Activated CD4-positive, alpha-beta T cell treated with anti-CD3 and anti-CD28 coated beads, Interleukin-2, amount 50 U/mL, for 16 hours (primary cell): ENCODE data around the gene ABCG5.

Experiments
- DNase-seq: peaks from one replicate; pipeline ENCODE4 v3.0.0-alpha.2; 2020

The ABCG5 gene

DNA sequence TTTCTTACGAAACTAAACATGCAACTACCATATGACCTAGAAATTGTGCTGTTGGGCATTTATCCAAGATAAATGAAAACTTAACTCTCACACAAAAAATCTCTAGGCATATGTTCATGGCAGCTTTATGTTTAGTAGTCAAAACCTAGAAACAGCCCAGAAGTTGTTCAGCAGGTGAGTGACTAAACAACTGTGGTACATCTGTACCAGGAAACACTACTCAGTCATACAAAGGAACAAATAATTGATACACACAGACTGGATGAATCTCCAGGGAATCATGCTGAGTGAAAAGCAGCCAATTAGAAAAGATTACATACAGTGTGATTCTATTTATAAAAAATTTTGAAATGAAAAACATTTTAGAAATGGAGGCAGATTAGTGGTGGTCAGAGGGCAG lies 35.5 kb downstream of the ABCG5 start:
- DNase-seq: no peak

DNA sequence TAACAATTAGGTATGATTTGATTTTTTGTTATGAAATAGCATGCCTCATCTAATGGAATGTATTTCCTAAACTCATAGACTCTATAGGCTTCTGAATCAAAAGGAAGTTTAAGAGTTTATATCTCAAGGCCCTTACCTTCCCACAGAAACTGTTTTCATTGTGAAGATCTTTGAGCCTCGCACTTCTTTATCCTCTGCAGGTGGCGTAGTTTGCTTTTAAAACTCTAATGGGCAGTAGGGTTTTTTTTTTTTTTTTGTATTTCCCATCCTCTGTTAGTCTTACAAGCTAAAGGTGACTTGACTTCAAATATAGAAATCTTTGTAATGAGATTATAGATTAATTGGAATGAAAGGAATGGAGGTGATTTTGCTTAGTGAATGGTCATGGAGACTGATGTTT lies 36.5 kb downstream of the ABCG5 start:
- no peak for DNase-seq

DNA sequence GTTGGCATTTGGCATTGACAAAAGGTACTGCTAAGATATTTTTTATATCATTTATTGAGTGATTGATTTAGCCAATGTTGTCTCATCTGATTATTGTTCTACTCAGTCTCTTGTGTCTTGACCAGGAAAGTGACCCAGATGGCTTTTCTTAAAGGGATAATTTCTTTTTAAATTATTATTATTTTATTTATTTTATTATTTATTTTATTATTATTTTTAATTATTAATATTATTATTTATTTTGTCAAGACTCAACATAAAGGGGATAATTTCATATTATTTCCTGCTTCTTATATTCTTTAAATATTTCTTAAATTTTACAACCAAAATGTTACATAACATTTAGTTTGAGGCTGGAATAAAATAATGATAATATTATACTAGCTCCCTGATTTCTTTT lies 37.7 kb downstream of the ABCG5 start:
- DNase-seq: no peak

DNA sequence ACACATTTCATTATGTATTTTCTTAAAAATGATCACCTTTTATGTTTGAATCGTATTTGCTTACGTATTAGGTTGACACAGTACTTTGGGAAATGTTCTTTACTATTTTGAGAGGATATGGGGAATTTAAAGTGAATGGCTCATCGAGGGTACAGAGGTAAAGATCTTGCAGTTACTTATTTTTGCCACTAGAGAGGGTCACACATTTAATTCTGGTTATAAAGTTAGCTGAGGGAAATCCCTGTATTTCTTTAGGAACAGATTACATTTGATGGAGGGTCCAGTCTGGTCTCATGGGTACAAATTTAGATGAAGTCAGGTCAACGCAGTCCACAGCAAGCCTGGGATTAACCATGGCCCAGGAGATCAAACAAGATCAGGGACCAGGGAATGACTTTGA lies 40.3 kb downstream of the ABCG5 start:
- DNase-seq: no peak

DNA sequence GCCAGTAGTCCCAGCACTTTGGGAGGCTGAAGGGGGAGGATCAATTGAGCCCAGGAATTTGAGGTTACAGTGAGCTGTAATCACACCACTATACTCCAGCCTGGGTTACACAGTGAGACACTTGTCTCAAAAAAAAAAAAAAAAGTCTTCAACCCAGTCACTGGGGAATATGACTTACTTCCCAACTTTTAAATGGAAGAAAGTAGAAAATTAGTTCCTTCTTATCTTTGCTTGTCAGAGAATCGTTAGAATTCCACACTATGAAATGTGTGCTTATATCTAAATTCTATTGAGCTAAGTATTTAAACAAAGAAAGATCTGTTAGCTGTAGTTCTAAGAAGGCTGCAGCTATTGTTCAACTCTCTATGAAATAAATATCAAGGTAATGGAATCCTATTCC lies 42.4 kb downstream of the ABCG5 start:
- DNase-seq: no peak

DNA sequence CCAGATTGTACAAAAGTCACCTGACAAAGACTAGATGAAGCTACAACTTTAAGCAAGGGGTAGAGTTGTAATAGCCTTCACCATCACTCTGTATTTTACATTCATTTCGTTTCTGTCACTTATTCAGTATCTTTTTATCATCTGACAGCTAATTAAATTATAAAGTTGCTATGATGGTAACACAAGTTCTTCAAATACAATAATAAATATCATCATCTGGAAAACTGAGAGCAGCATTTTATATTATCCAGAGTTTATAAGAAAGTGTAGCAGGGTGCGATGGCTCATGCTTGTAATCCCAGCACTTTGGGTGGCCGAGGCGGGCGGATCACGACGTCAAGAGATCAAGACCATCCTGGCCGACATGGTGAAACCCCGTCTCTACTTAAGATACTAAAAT lies 43.7 kb downstream of the ABCG5 start:
- DNase-seq: no peak

DNA sequence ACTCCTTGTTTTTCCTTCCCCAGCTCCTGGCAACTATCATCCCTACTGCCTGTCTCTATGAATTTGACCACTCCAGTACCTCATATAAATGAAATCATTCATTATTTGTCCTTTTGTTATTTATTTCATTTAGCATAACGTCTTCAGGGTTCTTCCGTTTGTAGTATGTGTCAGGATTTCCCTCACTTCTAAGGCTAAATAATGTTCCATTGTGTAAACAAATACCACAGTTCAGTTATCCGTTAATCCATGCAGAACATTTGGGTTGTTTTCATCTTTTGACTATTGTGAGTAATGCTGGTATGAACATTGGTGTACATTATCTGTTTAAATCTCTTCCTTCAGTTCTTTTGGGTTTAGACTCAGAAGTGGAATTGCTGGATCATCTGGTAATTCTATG lies 46.0 kb downstream of the ABCG5 start:
- no peak for DNase-seq

DNA sequence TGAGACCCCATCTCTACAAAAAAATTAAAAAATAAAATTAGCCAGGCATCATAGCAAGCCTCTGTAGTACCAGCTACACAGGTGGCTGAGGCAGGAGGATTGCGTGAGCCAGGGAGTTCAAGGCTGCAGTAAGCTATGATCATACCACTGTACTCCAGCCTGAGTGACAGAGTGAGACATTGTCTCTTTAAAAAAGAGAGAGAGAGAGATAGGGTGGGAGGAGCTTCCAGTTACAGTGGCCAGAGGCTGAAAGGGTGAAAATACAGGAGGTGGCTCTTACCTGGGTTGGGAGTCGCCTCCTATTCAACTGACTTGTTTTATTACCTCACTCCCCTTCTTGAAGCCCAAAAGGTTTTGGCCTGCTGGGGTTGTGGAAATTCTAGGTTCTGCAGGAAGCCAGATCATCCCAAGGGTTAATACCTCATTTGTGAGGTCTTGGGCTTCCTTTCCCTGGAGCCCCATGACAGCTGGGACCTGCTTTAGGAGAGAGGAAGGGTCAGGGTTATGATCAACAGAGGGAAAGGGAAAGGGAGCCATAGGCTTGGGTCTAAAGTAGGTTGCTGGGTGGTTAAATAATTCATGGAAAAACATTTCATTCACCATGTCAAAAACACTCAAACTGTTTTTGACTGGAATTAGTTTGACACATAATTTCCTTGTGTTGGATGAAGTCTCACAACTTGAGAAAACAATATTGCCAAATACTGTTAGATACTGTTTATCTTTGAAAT lies 47.4 kb downstream of the ABCG5 start:
- no peak for DNase-seq

DNA sequence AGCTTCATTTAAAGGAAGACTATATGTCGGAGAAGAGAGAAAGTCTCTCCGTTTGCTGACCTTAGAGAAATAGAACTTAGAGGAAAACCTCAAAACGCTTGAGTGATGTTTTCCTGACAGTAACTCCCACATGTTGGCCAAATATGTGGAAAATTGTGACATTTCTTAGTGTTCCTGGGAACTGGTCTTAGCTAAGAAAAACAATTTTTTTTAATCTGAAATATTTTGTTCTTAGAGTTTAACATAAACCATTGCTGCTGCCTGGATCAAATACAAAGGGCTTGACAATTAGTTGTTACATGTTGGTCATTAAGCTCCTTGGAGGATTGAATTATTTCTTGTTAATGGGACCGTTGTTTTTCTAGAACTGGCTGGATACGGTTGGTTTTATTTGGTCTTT lies 48.5 kb downstream of the ABCG5 start:
- DNase-seq: no peak

DNA sequence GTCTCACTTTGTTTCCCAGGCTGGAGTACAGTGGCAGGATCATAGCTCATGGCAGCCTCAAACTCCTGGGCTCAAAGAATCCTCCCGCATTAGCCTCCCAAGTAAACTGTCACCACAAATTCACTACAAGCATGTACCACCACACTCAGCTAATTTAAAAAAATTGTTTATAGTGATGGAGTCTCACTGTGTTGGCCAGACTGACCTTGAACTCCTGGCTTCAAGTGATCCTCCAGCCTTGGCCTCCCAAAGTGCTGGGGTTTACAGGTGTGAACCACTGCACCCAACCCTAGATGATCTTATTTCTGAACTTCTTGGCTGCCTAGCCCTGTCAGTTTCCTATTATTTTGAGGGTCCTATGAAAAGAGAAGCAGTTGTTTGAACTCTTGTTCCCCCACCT lies 50.0 kb downstream of the ABCG5 start:
- DNase-seq: no peak

DNA sequence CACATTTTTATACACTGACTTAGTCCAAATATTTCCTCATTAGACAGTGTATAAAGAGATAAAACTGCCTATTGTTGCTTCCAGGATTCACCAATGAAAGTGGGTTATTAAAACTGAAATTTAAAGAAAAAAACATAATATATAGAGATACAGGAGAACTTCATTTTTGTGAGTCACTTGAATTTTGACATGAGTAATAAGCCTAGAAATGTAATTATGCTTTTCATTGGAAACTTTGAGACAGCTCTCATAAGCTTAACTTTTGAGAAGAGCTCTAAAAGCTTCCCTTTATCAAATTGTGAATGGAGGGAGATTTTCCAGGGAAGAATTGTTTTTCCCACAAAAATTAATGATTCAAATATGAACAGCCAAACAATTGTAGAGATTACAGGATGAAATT lies 50.7 kb downstream of the ABCG5 start:
- no peak for DNase-seq

DNA sequence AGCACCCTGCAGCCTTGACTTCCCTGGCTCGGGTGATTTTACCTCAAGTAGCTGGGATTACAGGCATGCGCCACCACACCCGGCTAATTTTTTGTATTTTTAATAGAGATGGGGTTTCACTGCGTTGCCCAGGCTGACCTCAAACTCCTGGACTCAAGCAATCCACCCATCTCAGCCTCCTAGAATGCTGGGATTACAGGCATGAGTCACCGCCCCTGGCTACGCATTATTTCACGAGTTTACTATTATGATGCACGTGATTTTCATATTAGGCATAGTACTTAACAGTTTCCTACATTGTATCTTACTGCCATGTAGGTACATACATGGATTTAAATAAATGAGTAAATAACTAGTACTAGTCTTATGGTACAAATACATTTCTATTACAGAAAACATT lies 60.4 kb downstream of the ABCG5 start:
- no peak for DNase-seq

DNA sequence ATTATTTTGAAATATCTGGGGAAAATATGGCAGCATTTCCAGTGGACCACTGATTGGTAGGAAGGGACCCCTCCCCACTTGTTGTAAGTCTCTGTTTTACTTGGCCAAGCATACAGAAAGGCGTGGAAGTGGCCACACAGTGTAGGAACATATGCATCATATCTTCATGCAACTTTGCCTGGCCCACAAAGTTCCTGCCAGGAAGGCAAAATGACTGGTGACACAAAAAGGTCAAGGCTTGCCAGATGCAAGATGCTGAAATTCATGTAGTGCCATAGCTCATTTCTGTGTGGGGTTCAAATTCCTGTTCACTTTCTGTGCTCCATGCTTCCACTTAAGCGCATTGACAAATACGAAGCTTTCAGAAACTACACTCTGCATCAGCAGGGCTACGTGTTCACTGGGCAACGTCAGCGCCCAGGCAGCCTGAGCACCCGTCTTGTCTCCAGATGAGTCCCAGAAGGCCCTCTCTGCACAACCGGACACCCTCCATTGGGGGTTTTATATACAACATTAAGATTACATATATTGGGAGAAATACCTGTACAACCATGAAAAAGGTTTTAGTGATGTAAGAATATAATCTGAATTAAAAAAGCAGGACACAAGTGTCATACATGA lies 61.2 kb downstream of the ABCG5 start:
- DNase-seq: no peak

DNA sequence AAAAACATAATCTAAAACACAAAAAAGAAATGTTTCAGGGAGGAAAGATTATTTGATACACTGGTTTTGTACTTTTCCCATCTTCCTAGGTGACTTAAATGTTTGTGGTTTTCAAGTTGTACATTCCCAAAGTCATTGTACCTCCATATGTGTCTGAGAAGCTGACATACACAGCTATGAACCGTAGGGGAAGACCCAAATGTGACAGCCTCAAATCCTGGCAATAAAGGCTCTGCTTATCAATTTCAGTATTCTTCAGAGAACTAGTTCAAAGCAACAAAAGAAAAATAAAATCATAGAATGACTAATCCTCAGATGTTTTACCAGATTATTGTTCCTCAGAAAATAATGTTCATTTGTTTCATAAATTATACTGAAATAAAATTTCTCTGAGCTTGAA lies 62.3 kb downstream of the ABCG5 start:
- DNase-seq: peak; percentile 42

DNA sequence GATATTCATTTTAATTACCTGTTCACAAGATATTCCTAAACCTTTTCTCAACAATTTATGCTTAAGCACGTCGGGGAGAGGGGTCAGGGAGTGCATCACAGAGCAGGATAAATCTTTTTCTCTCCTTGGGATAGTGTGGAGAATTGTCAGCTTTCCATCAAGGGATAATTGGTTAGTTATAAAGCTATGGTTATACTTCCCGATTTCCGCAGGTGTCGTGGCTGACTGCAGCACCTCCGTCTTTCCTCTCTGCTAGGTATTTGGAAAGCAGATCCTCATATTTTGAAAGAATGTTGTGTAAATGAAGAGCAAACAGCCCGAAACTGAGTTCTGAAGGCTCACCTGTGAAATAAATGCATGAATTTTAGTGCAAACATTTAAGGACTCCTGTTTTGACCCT lies 64.0 kb downstream of the ABCG5 start:
- no peak for DNase-seq

DNA sequence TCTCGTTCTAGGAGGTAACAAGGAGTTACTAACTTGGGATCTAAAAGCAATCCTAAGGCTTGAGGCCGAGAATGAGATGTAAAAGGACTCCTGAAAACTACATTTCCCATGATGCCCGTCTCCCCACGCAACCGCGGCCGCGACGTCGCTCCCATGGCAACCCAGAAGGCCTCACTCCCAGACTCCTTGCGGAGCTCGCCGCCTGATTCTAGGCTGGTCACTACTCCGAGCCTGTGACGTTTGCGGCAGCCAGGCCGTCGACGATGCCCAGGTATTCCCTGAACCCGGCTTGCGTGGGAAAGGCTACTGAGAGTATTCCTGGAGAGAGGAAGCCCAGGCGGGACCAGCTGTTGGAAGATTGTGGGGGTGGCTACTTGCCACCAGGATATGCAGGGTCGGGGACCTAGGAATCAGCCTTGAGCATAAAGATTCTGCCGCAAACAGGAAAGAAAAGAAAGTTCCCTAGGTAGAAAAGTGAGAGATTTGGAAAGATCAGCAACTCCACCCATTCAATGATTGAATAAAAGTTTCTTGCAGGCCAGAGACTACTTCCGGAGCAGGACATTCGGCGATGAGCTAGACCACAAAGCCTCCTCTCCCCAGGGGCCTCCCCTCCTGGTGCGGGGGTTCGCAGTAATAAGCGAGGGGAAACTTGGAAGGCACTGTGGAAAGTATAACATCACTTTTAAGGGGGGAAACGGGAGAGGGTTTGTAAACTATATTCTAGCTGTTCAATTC lies 64.6 kb downstream of the ABCG5 start, which contains the start of gene DYNC2LI1:
TSS of gene DYNC2LI1 (plus strand) at position 164 of the 738 bp plus-strand sequence. CDS start at position 264, 100 bp downstream.
- DNase-seq: peak; percentile 88

DNA sequence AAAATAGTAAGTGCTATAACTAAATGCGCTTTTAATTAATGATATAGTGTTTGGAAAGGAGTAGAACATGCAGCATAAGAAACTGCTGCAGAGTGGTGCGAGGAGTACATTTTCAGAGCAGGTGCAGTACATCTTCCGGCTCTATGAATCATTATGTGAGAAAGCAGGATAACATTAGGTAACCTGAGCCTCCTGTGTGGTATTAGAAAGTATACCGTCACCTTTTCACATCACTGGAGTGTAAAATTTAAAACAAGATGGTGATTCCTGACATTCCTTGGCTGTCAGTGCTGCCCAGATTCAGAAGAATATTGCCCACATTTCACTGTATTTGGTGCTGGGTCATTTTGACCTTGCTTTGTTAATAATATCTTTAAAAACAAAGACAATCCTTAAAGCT lies 72.6 kb downstream of the ABCG5 start:
- no peak for DNase-seq

DNA sequence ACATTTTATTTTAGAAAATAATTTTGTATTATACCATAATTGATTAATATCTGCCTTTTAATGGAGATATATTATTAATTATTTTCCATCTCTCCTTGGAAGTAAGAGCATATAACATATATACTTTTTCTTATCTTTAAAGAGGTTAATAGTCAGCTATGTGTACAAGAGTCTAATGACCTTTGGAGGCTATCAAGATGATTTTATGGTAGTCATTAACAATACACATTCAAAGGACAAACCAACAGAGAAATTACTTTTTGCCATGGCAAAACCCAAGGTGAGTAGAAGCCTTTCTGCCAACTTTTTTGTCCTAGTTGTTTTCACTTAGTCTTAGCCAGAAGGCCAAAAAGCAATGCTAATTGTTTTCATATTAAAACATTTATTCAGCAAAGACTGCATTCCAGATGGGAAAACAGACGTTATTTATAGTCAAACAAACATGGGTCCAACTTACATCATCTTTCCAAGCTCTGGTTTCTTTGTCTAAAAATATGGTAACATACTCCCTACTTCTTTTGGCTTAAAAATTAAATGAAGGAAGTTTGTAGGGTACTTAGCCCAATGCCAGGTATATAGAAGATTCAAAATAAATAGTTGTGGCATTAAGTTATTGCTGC lies 74.4 kb downstream of the ABCG5 start:
- DNase-seq: no peak

DNA sequence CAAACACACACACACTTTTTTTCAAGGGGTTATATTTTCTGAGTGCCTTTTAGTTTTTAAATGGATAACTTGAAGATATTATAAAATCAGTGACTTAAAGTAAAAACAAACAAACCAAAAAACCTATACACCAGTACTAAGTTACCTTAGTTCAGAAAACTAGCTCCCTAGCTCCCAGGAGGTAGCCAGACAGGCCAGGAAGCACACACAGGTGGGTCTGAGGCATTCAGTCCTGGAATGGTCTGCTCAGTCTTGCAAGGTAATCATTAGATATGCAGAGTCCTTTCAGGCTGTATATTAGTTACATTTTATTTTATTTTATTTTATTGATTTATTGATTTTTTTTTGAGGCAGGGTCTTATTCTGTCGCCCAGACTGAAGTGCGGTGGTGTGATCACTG lies 75.5 kb downstream of the ABCG5 start:
- no peak for DNase-seq
